ENCODE data around the gene GRIN1.
A peak's percentile ranks its signal among the peaks of the same experiment; 100 is the strongest.

Gene GRIN1

GRCh38 chr9:137149363-137149762, 10.4 kb downstream of the GRIN1 start:
- no peak for DNase-seq

- DNase-seq = no peak
Measured at GRCh38 chr9:137149942-137150616, 11.1 kb downstream of the GRIN1 start.

GRCh38 chr9:137150617-137151457, 11.9 kb downstream of the GRIN1 start:
- peak; percentile 50 to 57 for DNase-seq

GRCh38 chr9:137152844-137153405, 14.0 kb downstream of the GRIN1 start:
- DNase-seq = no peak

- DNase-seq = peak; percentile 44 to 55
Measured at GRCh38 chr9:137156567-137157375, 17.8 kb downstream of the GRIN1 start.

GRCh38 chr9:137157618-137158415, 18.9 kb downstream of the GRIN1 start:
- no peak for DNase-seq

GRCh38 chr9:137158625-137159024, 19.7 kb downstream of the GRIN1 start:
- no peak for DNase-seq

- DNase-seq = no peak
Measured at GRCh38 chr9:137159105-137160053, 20.4 kb downstream of the GRIN1 start.

GRCh38 chr9:137160054-137160425, 21.1 kb downstream of the GRIN1 start:
- DNase-seq = no peak

- no peak for DNase-seq
Measured at GRCh38 chr9:137160716-137161557, 22.0 kb downstream of the GRIN1 start.

- DNase-seq = no peak
Measured at GRCh38 chr9:137161558-137162486, 22.9 kb downstream of the GRIN1 start.

- DNase-seq = no peak
Measured at GRCh38 chr9:137162505-137163364, 23.8 kb downstream of the GRIN1 start.

- DNase-seq = no peak
Measured at GRCh38 chr9:137163365-137163715, 24.4 kb downstream of the GRIN1 start.

GRCh38 chr9:137163805-137164204, 24.9 kb downstream of the GRIN1 start:
- DNase-seq = no peak

- no peak for DNase-seq
Measured at GRCh38 chr9:137164370-137165249, 25.7 kb downstream of the GRIN1 start.

- no peak for DNase-seq
Measured at GRCh38 chr9:137165250-137165836, 26.4 kb downstream of the GRIN1 start.

Measured in CD4-positive, alpha-beta T cell treated with Interleukin-4 for 1 hour (primary cell).